Thyroid gland (tissue), 4 donors: ENCODE measurements around the gene UCK2.

ENCODE experiments used
- POLR2A ChIP-seq, 2 donors: fragments of 450-650 bp; IDR thresholded peaks; one replicate each; pipeline ENCODE4 v1.6.1; 2017; ENCODE audit warnings: antibody characterized with exemption in 2 of 2, mild to moderate bottlenecking in 2 of 2, moderate library complexity in 1 of 2
- TF ChIP-seq, protein P1 (sequence below), 6 experiments: fragments of 200-600 bp in 3 of 6; fragments of 450-650 bp in 3 of 6; sonication (generic) in 3 of 6; IDR thresholded peaks; one replicate each; pipeline ENCODE4 v1.5.1; 2016 to 2019; ENCODE audit warnings: antibody characterized with exemption in 6 of 6, mild to moderate bottlenecking in 2 of 6, inconsistent platforms in 1 of 6, moderate library complexity in 1 of 6

DNA sequence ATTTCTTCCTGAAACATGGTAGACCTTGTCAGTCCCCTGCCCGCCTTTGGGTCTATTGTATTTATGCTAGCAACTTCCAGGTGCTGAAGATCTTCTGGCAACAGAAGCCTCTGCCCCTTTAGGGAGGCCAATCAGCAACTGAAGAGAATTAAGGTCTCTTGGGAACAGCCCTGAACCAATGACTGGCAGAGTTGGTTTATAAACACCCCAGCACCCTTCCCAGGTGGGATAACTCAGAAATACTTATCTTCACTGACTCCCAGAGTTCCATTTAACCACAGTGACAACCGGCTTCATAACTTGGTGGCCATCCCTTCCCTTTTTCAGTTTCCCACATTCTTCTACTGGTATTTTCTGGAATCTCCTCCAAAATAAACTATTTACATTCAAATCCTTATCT lies 31.5 kb upstream of the UCK2 start:
- TF ChIP-seq POLR2A (IDR thresholded peaks at IDR 0.05) = no peak
- TF ChIP-seq, protein P1, sequence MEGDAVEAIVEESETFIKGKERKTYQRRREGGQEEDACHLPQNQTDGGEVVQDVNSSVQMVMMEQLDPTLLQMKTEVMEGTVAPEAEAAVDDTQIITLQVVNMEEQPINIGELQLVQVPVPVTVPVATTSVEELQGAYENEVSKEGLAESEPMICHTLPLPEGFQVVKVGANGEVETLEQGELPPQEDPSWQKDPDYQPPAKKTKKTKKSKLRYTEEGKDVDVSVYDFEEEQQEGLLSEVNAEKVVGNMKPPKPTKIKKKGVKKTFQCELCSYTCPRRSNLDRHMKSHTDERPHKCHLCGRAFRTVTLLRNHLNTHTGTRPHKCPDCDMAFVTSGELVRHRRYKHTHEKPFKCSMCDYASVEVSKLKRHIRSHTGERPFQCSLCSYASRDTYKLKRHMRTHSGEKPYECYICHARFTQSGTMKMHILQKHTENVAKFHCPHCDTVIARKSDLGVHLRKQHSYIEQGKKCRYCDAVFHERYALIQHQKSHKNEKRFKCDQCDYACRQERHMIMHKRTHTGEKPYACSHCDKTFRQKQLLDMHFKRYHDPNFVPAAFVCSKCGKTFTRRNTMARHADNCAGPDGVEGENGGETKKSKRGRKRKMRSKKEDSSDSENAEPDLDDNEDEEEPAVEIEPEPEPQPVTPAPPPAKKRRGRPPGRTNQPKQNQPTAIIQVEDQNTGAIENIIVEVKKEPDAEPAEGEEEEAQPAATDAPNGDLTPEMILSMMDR (IDR thresholded peaks at IDR 0.05) = no peak
